Sigmoid colon (tissue), 7 donors: ENCODE results near the gene ZFYVE28. TPM values are rescaled to one million over a fixed set of nuclear protein-coding genes. Genes with fewer than 3 reads are reported as not detected.

Source experiments
- DNase-seq: peaks from one replicate; pipeline ENCODE4 v3.0.0-alpha.2; 2019
- H3K27ac ChIP-seq, 4 donors: fragments of 200-600 bp; sonication (generic); one replicate each; pipeline ENCODE4 v1.5.1; 2016 to 2019; ENCODE audit warnings: mild to moderate bottlenecking in 1 of 4
- H3K27me3 ChIP-seq, 3 donors: fragments of 200-600 bp; sonication (generic); one replicate each; pipeline ENCODE4 v1.5.1; 2019; ENCODE audit warnings: mild to moderate bottlenecking in 1 of 3
- H3K36me3 ChIP-seq, 4 donors: fragments of 200-600 bp; sonication (generic); one replicate each; pipeline ENCODE4 v1.5.1; 2016 to 2019
- H3K4me1 ChIP-seq, 4 donors: fragments of 200-600 bp; sonication (generic); one replicate each; pipeline ENCODE4 v1.5.1; 2017 to 2019
- H3K4me3 ChIP-seq, 4 donors: fragments of 200-600 bp; sonication (generic); one replicate each; pipeline ENCODE4 v1.5.1; 2017 to 2019; ENCODE audit warnings: mild to moderate bottlenecking in 2 of 4, moderate library complexity in 1 of 4
- H3K9me3 ChIP-seq, 4 donors: fragments of 200-600 bp in 3 of 4; sonication (generic) in 3 of 4; one replicate each; pipeline versions ENCODE4 v1.5.1 to v1.6.1; 2013 to 2019
- EP300 ChIP-seq, 4 donors: sonication (generic); formaldehyde crosslinking; IDR thresholded peaks; one replicate each; pipeline ENCODE4 v1.6.1; 2017; ENCODE audit warnings: antibody characterized with exemption in 4 of 4
- POLR2A ChIP-seq, 2 donors: fragments of 450-650 bp; IDR thresholded peaks; one replicate each; pipeline ENCODE4 v1.6.1; 2016; ENCODE audit warnings: antibody characterized with exemption in 2 of 2, mild to moderate bottlenecking in 2 of 2, moderate library complexity in 2 of 2
- POLR2AphosphoS5 ChIP-seq, 4 donors: sonication (generic); formaldehyde crosslinking; IDR thresholded peaks; one replicate each; pipeline ENCODE4 v1.6.1; 2017; ENCODE audit warnings: antibody characterized with exemption in 4 of 4
- WGBS, 2 donors: extraction: QIAGEN DNeasy Blood & Tissue Kit; methylation state at CpG; one replicate each; pipeline ENCODE4 v1.1.7; 2013; 5-methylcytosine and 5-hydroxymethylcytosine counted together
- intact Hi-C: fragments of 100-400 bp; cut with DNase I; formaldehyde crosslinking; loops from one replicate; pipeline ENCODE4 v1.15.1; 2023
- polyA plus RNA-seq, 3 donors: library from polyadenylated mRNA; stranded (reverse); fragments of 200-250 nt; gene quantifications; one replicate each; pipeline ENCODE4 v1.2.3, GENCODE V29; 2013
- total RNA-seq, 4 donors: library from RNA; depleted of rRNA; stranded (reverse); fragments of >200 nt; gene quantifications; one replicate each; pipeline ENCODE4 v1.1.0, GENCODE V29; 2016
- TF ChIP-seq, protein P1 (sequence below), 4 experiments: fragments of 450-650 bp in 3 of 4; fragments of 200-600 bp in 1 of 4; IDR thresholded peaks; one replicate each; pipeline ENCODE4 v1.5.1; 2016 to 2019; ENCODE audit warnings: antibody characterized with exemption in 4 of 4, mild to moderate bottlenecking in 3 of 4, moderate library complexity in 2 of 4
- donor health status: healthy with polysubstance abuse.
- donor health status: Bipolar disorder and iron deficiency.
- donor health status: healthy.

The ZFYVE28 gene
- total and polyA plus RNA-seq, 7 donors, result 3.1 to 24.1 (median 13.0) TPM

DNA sequence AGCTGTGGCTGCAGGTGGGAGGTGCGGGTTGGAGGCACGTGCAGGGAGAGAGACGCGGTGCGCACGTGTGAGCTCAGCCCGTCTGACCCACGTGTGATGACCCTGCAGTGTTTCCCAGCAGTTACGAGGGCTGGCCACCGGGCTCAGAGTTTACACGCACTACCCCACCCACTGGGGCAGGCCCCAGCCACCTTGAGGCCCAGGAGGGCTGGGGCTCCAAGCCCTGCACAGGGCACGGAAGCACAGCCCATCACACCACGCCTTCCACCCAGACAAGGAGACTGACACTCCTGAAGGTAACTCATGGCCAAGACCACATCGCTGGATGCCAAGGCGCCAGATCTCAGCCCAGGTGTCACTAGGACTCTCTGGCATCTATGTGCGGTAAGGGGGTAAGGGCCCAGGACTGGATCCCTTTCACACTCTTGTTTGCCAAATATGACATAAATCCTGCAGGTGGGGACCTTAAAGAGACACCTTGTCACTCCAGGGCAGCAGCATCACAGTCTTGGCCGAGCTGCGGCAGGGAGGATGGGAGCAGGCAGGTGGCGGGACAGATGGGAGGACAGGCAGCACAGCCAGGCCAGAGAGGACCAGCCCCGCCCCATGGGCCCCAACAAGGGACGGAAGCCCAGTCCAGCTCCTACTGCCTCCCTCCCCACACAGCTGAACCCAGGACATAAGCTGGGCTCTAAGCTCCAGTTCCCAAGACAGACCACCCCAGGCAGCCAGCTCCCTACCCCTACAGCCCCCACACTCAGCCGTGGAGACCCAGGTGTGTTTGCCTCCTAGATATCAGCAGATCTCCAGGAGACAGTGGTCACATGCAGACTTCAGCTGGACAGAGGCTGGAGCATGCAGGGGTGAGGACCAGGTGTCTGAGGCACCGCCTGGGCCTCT lies 56.8 kb downstream of the ZFYVE28 start:
- H3K27me3 ChIP-seq, result no peaks in the 10 kb centered on the region
- H3K27ac ChIP-seq, result no peak overlapping the region
- peak; percentile 50 for DNase-seq
- intact Hi-C loops, result loop anchor here (5.0 to 10.0 kb wide), 2 partner anchors 97 to 139 kb away; partner anchors contain the start of gene MXD4
- H3K9me3 ChIP-seq, result no peaks in the 10 kb centered on the region
- no peak overlapping the region for H3K4me3 ChIP-seq
- H3K36me3 ChIP-seq, result no peaks in the 10 kb centered on the region
- TF ChIP-seq, protein P1, sequence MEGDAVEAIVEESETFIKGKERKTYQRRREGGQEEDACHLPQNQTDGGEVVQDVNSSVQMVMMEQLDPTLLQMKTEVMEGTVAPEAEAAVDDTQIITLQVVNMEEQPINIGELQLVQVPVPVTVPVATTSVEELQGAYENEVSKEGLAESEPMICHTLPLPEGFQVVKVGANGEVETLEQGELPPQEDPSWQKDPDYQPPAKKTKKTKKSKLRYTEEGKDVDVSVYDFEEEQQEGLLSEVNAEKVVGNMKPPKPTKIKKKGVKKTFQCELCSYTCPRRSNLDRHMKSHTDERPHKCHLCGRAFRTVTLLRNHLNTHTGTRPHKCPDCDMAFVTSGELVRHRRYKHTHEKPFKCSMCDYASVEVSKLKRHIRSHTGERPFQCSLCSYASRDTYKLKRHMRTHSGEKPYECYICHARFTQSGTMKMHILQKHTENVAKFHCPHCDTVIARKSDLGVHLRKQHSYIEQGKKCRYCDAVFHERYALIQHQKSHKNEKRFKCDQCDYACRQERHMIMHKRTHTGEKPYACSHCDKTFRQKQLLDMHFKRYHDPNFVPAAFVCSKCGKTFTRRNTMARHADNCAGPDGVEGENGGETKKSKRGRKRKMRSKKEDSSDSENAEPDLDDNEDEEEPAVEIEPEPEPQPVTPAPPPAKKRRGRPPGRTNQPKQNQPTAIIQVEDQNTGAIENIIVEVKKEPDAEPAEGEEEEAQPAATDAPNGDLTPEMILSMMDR (IDR thresholded peaks at IDR 0.05), result no peak
- TF ChIP-seq POLR2A (IDR thresholded peaks at IDR 0.05) (no peak), EP300 (IDR thresholded peaks at IDR 0.05) (no peak), POLR2AphosphoS5 (IDR thresholded peaks at IDR 0.05) (no peak)
- 84 to 88% methylated on average over 23 of the region's 23 CpGs for WGBS, 2 donors
- H3K4me1 ChIP-seq, result peaks cover 0 to 18% (median 15%) of the 10 kb centered on the region in 4 donors

DNA sequence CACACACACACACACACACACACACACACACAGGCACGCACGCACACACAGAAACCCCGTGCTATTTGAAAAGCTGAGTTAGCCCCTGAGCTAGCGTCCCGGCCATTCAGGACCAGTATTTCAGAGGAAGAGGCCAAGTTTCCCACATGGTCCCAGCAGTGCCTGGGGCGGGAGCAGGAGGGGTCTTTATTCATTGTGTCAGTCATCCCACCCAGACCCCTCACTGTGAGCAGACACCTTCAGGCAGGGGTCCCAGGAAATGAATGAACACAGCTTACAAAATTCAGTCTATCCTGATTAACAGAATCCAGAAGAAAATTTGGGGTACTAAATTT lies 58.1 kb downstream of the ZFYVE28 start:
- intact Hi-C loops, result loop anchor here (5.0 to 10.0 kb wide), 2 partner anchors 96 to 138 kb away; partner anchors contain the start of gene MXD4
- H3K27me3 ChIP-seq, result no peaks in the 10 kb centered on the region
- peaks cover 0 to 17% (median 12%) of the 10 kb centered on the region in 4 donors for H3K4me1 ChIP-seq
- H3K36me3 ChIP-seq, result no peaks in the 10 kb centered on the region
- no peak overlapping the region for H3K4me3 ChIP-seq
- TF ChIP-seq, protein P1 (IDR thresholded peaks at IDR 0.05), result no peak
- TF ChIP-seq POLR2AphosphoS5 (IDR thresholded peaks at IDR 0.05) (no peak), EP300 (IDR thresholded peaks at IDR 0.05) (no peak), POLR2A (IDR thresholded peaks at IDR 0.05) (no peak)
- 91 to 93% methylated on average over 6 of the region's 6 CpGs for WGBS, 2 donors
- DNase-seq, result peak; percentile 32
- no peaks in the 10 kb centered on the region for H3K9me3 ChIP-seq
- H3K27ac ChIP-seq, result no peak overlapping the region

DNA sequence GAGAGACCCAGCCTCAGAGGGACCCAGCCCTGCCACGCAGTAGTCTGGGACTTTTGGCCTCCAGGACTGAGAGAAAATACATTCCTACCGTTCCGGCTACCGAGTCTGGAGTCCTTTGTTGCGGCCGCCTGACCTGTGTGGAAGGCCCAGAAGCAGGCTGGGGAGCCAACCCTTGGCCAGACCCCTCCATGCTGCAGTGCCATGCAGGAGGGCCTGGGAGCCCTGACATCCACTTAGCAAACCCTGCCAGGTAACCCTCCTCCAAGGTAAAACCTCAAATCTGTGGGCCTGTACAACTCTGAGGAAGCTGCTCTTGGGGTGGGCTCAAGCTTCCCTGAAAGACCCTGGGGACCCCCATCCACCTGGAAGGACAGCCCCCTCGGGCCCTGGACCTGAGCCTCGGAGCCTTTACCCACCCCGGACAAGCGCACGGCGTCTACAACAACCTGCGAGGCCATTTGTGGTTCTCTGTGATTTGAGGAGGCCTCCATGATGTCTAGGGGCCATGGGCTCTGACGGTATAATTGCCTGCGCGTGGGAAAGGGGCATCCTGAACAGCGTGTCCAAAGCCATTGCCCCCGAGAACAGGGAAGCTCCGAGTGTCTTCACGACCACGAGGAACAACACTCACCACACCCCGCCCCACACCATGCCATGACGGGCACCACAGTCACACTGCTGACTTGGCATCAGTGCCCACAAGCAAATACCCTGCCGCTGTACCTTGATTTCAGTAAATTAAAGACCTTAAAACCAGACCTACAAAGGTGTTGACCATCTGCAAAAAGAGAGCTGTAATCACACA lies 58.7 kb downstream of the ZFYVE28 start:
- 90 to 93% methylated on average over 24 of the region's 24 CpGs for WGBS, 2 donors
- Histone ChIP-seq H3K36me3 (no peaks in the 10 kb centered on the region), H3K27me3 (no peaks in the 10 kb centered on the region), H3K4me1 (peaks cover 0 to 12% (median 7%) of the 10 kb centered on the region in 4 donors), H3K4me3 (no peak overlapping the region), H3K9me3 (no peaks in the 10 kb centered on the region), H3K27ac (no peak overlapping the region)
- intact Hi-C loops, result loop anchor here (5.0 to 10.0 kb wide), 2 partner anchors 95 to 137 kb away; partner anchors contain the start of gene MXD4
- TF ChIP-seq EP300 (IDR thresholded peaks at IDR 0.05), result no peak
- peak; percentile 52 for DNase-seq

DNA sequence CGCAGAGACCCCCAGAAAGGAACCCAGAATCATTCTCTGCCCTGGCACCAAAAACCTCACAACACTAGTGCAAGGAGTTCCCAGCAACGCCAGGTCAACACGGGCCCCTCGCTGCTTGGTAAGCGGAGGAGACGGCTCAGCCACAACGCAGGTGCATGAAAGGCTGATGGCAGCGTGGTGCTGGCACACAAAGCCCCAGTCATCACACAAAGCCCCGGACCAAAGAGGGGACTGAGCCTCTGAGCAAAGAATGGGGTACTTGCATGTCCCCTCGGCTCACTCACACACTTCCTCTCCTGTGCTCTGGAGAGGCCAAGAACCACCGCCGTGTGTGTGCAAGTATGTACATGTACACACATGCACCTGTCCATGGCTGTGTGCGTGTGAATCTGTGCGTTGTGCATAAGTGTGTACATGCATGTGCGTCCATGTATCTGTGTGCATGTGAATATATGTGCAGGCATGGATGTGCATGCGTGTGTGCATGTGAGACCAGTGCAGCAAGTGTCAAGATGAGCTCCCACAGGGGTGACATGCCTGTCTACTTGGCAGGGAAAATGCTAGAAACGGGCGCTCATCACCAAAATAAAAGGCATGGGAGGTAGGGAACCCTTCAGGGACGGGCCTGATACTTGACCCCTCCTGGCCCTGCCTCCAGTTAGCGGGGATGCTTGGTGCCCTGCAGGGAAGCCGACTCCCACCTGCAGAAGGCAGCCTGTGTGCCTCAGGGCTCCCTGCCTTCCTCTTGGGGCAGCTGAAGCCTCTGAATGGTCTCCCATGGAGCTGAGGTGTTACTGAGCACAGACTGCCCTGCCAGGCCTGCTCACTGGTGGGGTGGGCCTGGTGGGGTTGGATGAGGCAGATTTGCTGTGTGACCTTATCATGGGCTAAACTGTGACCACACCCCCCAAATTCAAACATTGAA lies 60.4 kb downstream of the ZFYVE28 start:
- TF ChIP-seq, protein P1 (IDR thresholded peaks at IDR 0.05), result no peak
- no peak for TF ChIP-seq EP300 (IDR thresholded peaks at IDR 0.05)
- TF ChIP-seq POLR2A (IDR thresholded peaks at IDR 0.05), result no peak
- TF ChIP-seq POLR2AphosphoS5 (IDR thresholded peaks at IDR 0.05), result no peak
- DNase-seq, result peak; percentile 41
- intact Hi-C loops, result no loop called here
- no peaks in the 10 kb centered on the region for H3K36me3 ChIP-seq
- no peaks in the 10 kb centered on the region for H3K4me1 ChIP-seq
- no peaks in the 10 kb centered on the region for H3K9me3 ChIP-seq
- no peak overlapping the region for H3K4me3 ChIP-seq
- 89% methylated on average over 21 of the region's 21 CpGs for WGBS, 2 donors
- H3K27ac ChIP-seq, result no peak overlapping the region
- no peaks in the 10 kb centered on the region for H3K27me3 ChIP-seq
